Endothelial cell of umbilical vein (primary cell): ENCODE data around the gene ADCYAP1R1. TPM values are rescaled to one million over a fixed set of nuclear protein-coding genes. Genes with fewer than 3 reads are reported as not detected.

ENCODE experiments used
- BruUV-seq: library from RNA; stranded (reverse); fragments of 400-500 nt; replicated peaks from 2 replicates; lab custom pipeline; 2021; lab: Mats Ljungman, UMichigan
- CTCF ChIA-PET: fragments of 300-600, 350-600 bp; sonication (Branson Sonifier 250); formaldehyde crosslinking; loops from one replicate; lab custom pipeline; 2021; ENCODE audit warnings: antibody characterized with exemption, inconsistent platforms; lab: Charles Lee
- POLR2A ChIA-PET: fragments of 300-600, 350-600 bp; sonication (Branson Sonifier 250); formaldehyde crosslinking; loops from one replicate; lab custom pipeline; 2021; ENCODE audit warnings: antibody characterized with exemption, inconsistent platforms; lab: Charles Lee
- DNase-seq: peaks from one replicate; pipeline ENCODE4 v3.0.0-alpha.2; 2011; ENCODE audit warnings: low read depth, low spot score
- FAIRE-seq: peaks from 2 replicates; lab custom pipeline; 2011; peaks lifted over from hg19 to GRCh38; lab: Jason Lieb, UNC
- H2AFZ ChIP-seq: 2 replicates; pipeline ENCODE4 v1.6.0; 2012; ENCODE audit warnings: low read depth, low read length, control low read depth, inconsistent platforms
- H3K27ac ChIP-seq: 2 replicates; pipeline ENCODE4 v1.5.1; 2011; ENCODE audit warnings: low read depth, mild to moderate bottlenecking, control low read depth, low read length, moderate library complexity; ENCODE audit not compliant: insufficient read depth
- H3K27me3 ChIP-seq, 2 experiments: 2 replicates each; pipeline versions ENCODE4 v1.6.0 to v1.6.1; 2011; ENCODE audit warnings: low read length in 2 of 2, mixed read lengths in 1 of 2; ENCODE audit not compliant: control insufficient read depth in 2 of 2, insufficient read depth in 2 of 2
- H3K36me3 ChIP-seq, 2 experiments: 2 replicates in 1 of 2; 3 replicates in 1 of 2; pipeline ENCODE4 v1.5.1; 2011; ENCODE audit warnings: low read length in 2 of 2, mild to moderate bottlenecking in 1 of 2, moderate library complexity in 1 of 2; ENCODE audit not compliant: control insufficient read depth in 2 of 2, insufficient read depth in 2 of 2; ENCODE audit errors: extremely low read depth in 1 of 2
- H3K4me1 ChIP-seq: 3 replicates; pipeline ENCODE4 v1.5.1; 2011; ENCODE audit warnings: mild to moderate bottlenecking, low read length; ENCODE audit not compliant: control insufficient read depth, insufficient read depth; ENCODE audit errors: extremely low read depth
- H3K4me2 ChIP-seq: 2 replicates; pipeline ENCODE4 v1.6.1; 2011; ENCODE audit warnings: low read length, control low read depth, mixed read lengths; ENCODE audit not compliant: insufficient read depth
- H3K4me3 ChIP-seq, 3 experiments: fragments of 200-600 bp in 1 of 3; sonication (generic), shearing (Covaris generic) in 1 of 3; replicated peaks in 1 of 3; 2 replicates each; pipeline ENCODE4 v1.5.1; 2011 to 2016; ENCODE audit warnings: control low read depth in 3 of 3, low read length in 3 of 3, mild to moderate bottlenecking in 2 of 3, inconsistent platforms in 1 of 3, low read depth in 1 of 3, moderate library complexity in 1 of 3; ENCODE audit not compliant: insufficient read depth in 1 of 3
- H3K79me2 ChIP-seq: 2 replicates; pipeline ENCODE4 v1.6.0; 2012; ENCODE audit warnings: low read length, inconsistent platforms; ENCODE audit not compliant: control insufficient read depth, insufficient read depth
- H3K9ac ChIP-seq: replicated peaks from 2 replicates; pipeline ENCODE3; 2011; ENCODE audit warnings: low read length, control low read depth; ENCODE audit not compliant: insufficient read depth; ENCODE audit errors: extremely low read depth
- H3K9me1 ChIP-seq: replicated peaks from 3 replicates; pipeline ENCODE4 v1.6.0; 2011; ENCODE audit warnings: mild to moderate bottlenecking, low read length; ENCODE audit not compliant: control insufficient read depth, insufficient read depth; ENCODE audit errors: extremely low read depth
- H3K9me3 ChIP-seq: replicated peaks from 2 replicates; pipeline ENCODE4 v1.5.1; 2012; ENCODE audit warnings: low read length, inconsistent platforms; ENCODE audit not compliant: control insufficient read depth, insufficient read depth
- H4K20me1 ChIP-seq: replicated peaks from 2 replicates; pipeline ENCODE3; 2011; ENCODE audit warnings: mild to moderate bottlenecking, low read length; ENCODE audit not compliant: control insufficient read depth, insufficient read depth; ENCODE audit errors: extremely low read depth
- CTCF ChIP-seq, 2 donors: IDR thresholded peaks; 1 replicate in 1 of 2; 2 replicates in 1 of 2; pipeline ENCODE4 v1.5.1; 2011; ENCODE audit warnings: low read length in 2 of 2, mild to moderate bottlenecking in 2 of 2, moderate library complexity in 2 of 2, control low read depth in 1 of 2, inconsistent platforms in 1 of 2, low read depth in 1 of 2; ENCODE audit not compliant: insufficient read depth in 1 of 2; ENCODE audit errors: extremely low read depth in 1 of 2
- JUN ChIP-seq: IDR thresholded peaks from 2 replicates; pipeline ENCODE4 v1.6.1; 2011; ENCODE audit warnings: borderline replicate concordance, low read depth; ENCODE audit not compliant: insufficient read length, insufficient read depth
- MAX ChIP-seq: IDR thresholded peaks from 2 replicates; pipeline ENCODE4 v1.6.1; 2011; ENCODE audit not compliant: insufficient read depth, insufficient read length
- POLR2AphosphoS5 ChIP-seq: IDR thresholded peaks from 2 replicates; pipeline ENCODE4 v1.6.1; 2012; ENCODE audit warnings: low read depth, mild to moderate bottlenecking, control low read depth, low read length, moderate library complexity; ENCODE audit not compliant: insufficient read depth
- dilution Hi-C: fragments of 300-500 bp; cut with MboI; formaldehyde crosslinking; loops from one replicate; pipeline ENCODE4 v1.15.0; 2019; ENCODE audit warnings: low sequenced_read_pairs; ENCODE audit not compliant: extremely low pct_ligation_motif_present
- intact Hi-C: fragments of 100-400 bp; cut with micrococcal nuclease; formaldehyde crosslinking; loops from one replicate; pipeline ENCODE4 v1.10.0; 2022
- polyA plus RNA-seq, 4 experiments: library from polyadenylated mRNA; depleted of rRNA in 3 of 4; stranded (reverse) in 3 of 4; unstranded in 1 of 4; fragments of >200 nt; gene quantifications; 2 replicates each; pipeline versions ENCODE4 v1.2.1 to v1.2.3, GENCODE V29; 2011 to 2012; ENCODE audit warnings: missing spikeins in 1 of 4
- total RNA-seq: library from RNA; stranded (reverse); gene quantifications from 2 replicates; pipeline ENCODE4 v1.2.3, GENCODE V29; 2021

Gene ADCYAP1R1
- total and polyA plus RNA-seq, 2 donors (not counting 3 experiments of a cell fraction or from before 2014, with no cell fraction given): 0.04 TPM; not detected in 1

- TF ChIP-seq POLR2AphosphoS5 (no peak), MAX (no peak), JUN (no peak), CTCF (IDR thresholded peaks at IDR 0.05; ENCODE audit: extremely low read depth in 1 of 2, insufficient read depth in 1 of 2, low read depth in 1 of 2, low read length in 2 of 2) (no peak)
- intact Hi-C loops: no loop called here
- no peak overlapping the region for H3K4me2 ChIP-seq
- H3K36me3 ChIP-seq: no peaks in the 10 kb centered on the region
- BruUV-seq: no TSS peak
- no peaks in the 10 kb centered on the region for H4K20me1 ChIP-seq
- POLR2A ChIA-PET: no interaction called here
- H3K79me2 ChIP-seq: no peaks in the 10 kb centered on the region
- dilution Hi-C loops: no loop called here
- no peaks in the 10 kb centered on the region for H3K4me1 ChIP-seq
- DNase-seq (no peak), FAIRE-seq (no peak)
- H2AFZ ChIP-seq: no peak overlapping the region
- no peak overlapping the region for H3K4me3 ChIP-seq
- no peaks in the 10 kb centered on the region for H3K27me3 ChIP-seq
- CTCF ChIA-PET: interaction anchor here (4.6 kb wide), 1 partner anchor 59 kb away, joined by 73 read pairs; no protein-coding TSS in a partner anchor
- no peak overlapping the region for H3K27ac ChIP-seq
- H3K9me3 ChIP-seq: no peaks in the 10 kb centered on the region
- no peak overlapping the region for H3K9ac ChIP-seq
- H3K9me1 ChIP-seq: no peaks in the 10 kb centered on the region
Observed at GRCh38 chr7:31062746-31063435, 10.8 kb downstream of the ADCYAP1R1 start.
